KMS-11 (cell line): ENCODE measurements around the gene CDK14.

Source experiments
- H2AFZ ChIP-seq: fragments of 200-600 bp; sonication (generic); 2 replicates; pipeline ENCODE4 v1.6.1; 2016; ENCODE audit warnings: antibody characterized with exemption, mixed run types, low read depth
- H3K27ac ChIP-seq: fragments of 200-600 bp; sonication (generic); 2 replicates; pipeline ENCODE4 v1.6.1; 2016; ENCODE audit warnings: mild to moderate bottlenecking, mixed run types
- H3K27me3 ChIP-seq: fragments of 200-600 bp; sonication (generic); 2 replicates; pipeline ENCODE4 v1.6.1; 2017; ENCODE audit warnings: mild to moderate bottlenecking, low read depth, mixed run types, moderate library complexity; ENCODE audit not compliant: insufficient read depth
- H3K36me3 ChIP-seq: fragments of 200-600 bp; sonication (generic); 2 replicates; pipeline ENCODE4 v1.6.1; 2017; ENCODE audit warnings: mild to moderate bottlenecking, mixed run types; ENCODE audit not compliant: insufficient read depth
- H3K4me1 ChIP-seq: fragments of 200-600 bp; sonication (generic); 2 replicates; pipeline ENCODE4 v1.6.1; 2016; ENCODE audit warnings: mild to moderate bottlenecking, low read depth, mixed run types; ENCODE audit not compliant: poor library complexity, severe bottlenecking
- H3K4me2 ChIP-seq: fragments of 200-600 bp; sonication (generic); 2 replicates; pipeline ENCODE4 v1.7.0; 2016; ENCODE audit warnings: mild to moderate bottlenecking, mixed run types
- H3K4me3 ChIP-seq: fragments of 200-600 bp; sonication (generic); IDR thresholded peaks from 2 replicates; pipeline ENCODE4 v1.6.1; 2017; ENCODE audit warnings: low read depth, low read length, mixed read lengths; ENCODE audit not compliant: insufficient read depth
- H3K79me2 ChIP-seq: fragments of 200-600 bp; sonication (generic); 2 replicates; pipeline ENCODE4 v1.6.1; 2016; ENCODE audit warnings: low read depth, mixed run types; ENCODE audit not compliant: insufficient read depth
- H3K9ac ChIP-seq: fragments of 200-600 bp; sonication (generic); 2 replicates; pipeline ENCODE4 v1.6.1; 2016; ENCODE audit warnings: mild to moderate bottlenecking, mixed run types
- H4K20me1 ChIP-seq: fragments of 200-600 bp; sonication (generic); 2 replicates; pipeline ENCODE4 v1.6.1; 2016; ENCODE audit warnings: mild to moderate bottlenecking, mixed run types; ENCODE audit not compliant: insufficient read depth
- CTCF ChIP-seq: fragments of 200-600 bp; sonication (generic); conservative IDR thresholded peaks from 2 replicates; pipeline ENCODE4 v1.6.1; 2017; ENCODE audit warnings: low read depth, mild to moderate bottlenecking, antibody characterized with exemption, low read length, moderate library complexity, mixed read lengths

Gene CDK14

GRCh38 chr7:90677486-90678404 lies 81.6 kb downstream of the CDK14 start:
- Histone ChIP-seq H3K4me1 (no peaks in the 10 kb centered on the region), H3K9ac (no peak overlapping the region), H2AFZ (no peak overlapping the region), H3K4me2 (no peak overlapping the region), H4K20me1 (no peaks in the 10 kb centered on the region), H3K27ac (no peak overlapping the region), H3K27me3 (no peaks in the 10 kb centered on the region), H3K36me3 (no peaks in the 10 kb centered on the region), H3K79me2 (no peaks in the 10 kb centered on the region), H3K4me3 (no peak overlapping the region)
- no peak for TF ChIP-seq CTCF

DNA sequence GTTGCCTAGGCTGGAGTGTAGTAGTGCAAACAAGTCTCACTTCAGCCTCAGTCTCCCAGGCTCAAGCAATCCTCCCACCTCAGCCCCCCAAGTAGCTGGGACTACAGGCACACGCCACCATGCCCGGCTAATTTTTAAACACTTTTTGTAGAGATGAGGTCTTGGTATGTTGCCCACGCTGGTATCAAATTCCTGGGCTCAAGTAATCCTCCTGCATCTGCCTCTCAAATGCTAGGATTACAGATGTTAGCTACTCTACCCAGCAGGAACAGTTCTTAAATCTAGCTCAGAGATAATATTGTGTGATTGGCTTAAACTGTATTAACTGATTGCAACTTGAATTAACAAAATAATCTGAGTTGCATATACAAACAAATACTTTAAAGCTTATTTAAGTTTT lies 82.9 kb downstream of the CDK14 start:
- Histone ChIP-seq H3K4me1 (no peaks in the 10 kb centered on the region), H3K79me2 (no peaks in the 10 kb centered on the region), H3K27ac (no peak overlapping the region), H3K4me2 (no peak overlapping the region), H3K27me3 (no peaks in the 10 kb centered on the region), H3K4me3 (no peak overlapping the region), H3K36me3 (no peaks in the 10 kb centered on the region), H2AFZ (no peak overlapping the region), H3K9ac (no peak overlapping the region), H4K20me1 (no peaks in the 10 kb centered on the region)
- TF ChIP-seq CTCF = no peak

GRCh38 chr7:90680484-90680883 lies 84.4 kb downstream of the CDK14 start:
- H3K27ac ChIP-seq = no peak overlapping the region
- H3K9ac ChIP-seq = no peak overlapping the region
- H3K4me1 ChIP-seq = no peaks in the 10 kb centered on the region
- H3K4me2 ChIP-seq = no peak overlapping the region
- TF ChIP-seq CTCF = no peak
- no peaks in the 10 kb centered on the region for H3K27me3 ChIP-seq
- no peaks in the 10 kb centered on the region for H3K79me2 ChIP-seq
- no peaks in the 10 kb centered on the region for H3K36me3 ChIP-seq
- H3K4me3 ChIP-seq = no peak overlapping the region
- no peak overlapping the region for H2AFZ ChIP-seq
- no peaks in the 10 kb centered on the region for H4K20me1 ChIP-seq

DNA sequence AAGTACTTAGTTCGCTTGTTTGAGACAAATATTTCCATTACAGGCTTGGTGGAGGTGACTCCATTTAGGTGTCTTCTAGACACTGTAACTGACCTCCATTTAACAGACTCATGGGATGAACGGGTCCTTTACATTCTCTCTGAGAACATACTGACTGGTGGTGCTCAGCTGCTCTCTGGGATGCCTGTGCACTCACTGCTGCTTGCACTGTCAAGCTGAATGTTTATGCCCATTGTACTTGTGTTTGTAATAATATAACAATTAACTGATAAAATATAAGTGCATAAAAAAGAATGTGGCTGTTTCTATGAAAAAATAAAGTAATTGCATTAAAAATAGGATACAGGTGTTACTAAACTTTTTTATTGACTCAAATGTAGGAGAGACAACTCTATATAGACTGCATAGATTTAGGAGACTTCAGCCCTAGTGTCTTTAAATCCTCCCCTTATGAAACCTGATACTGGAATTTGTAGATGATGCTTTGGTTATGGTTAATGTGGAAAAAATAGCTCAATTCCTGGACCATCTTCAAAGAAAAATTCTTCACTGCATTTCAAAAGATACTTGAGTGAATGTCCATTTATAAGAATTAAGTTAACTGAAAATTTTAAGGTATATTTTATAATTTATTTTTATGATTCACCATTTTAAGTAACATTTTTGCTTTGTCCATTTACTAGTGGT lies 85.4 kb downstream of the CDK14 start:
- no peaks in the 10 kb centered on the region for H4K20me1 ChIP-seq
- H3K4me2 ChIP-seq = no peak overlapping the region
- H2AFZ ChIP-seq = no peak overlapping the region
- H3K27me3 ChIP-seq = no peaks in the 10 kb centered on the region
- no peak overlapping the region for H3K4me3 ChIP-seq
- H3K36me3 ChIP-seq = no peaks in the 10 kb centered on the region
- no peak for TF ChIP-seq CTCF
- H3K4me1 ChIP-seq = no peaks in the 10 kb centered on the region
- no peak overlapping the region for H3K27ac ChIP-seq
- no peaks in the 10 kb centered on the region for H3K79me2 ChIP-seq
- H3K9ac ChIP-seq = no peak overlapping the region
